Adipose tissue (tissue), 3 donors: ENCODE results near the gene SCAP. TPM values are rescaled to one million over a fixed set of nuclear protein-coding genes. Genes with fewer than 3 reads are reported as not detected.
"Not testable (repeated sequence)": the region's sequence is repeated elsewhere in the genome, so short reads cannot be mapped to it uniquely, and the experiment has no call there.

Experiments
- H3K27ac ChIP-seq: one replicate; pipeline ENCODE4 v1.5.1; 2013; ENCODE audit warnings: low read depth, low read length
- WGBS, 3 donors: extraction: QIAGEN DNeasy Blood & Tissue Kit; methylation state at CpG; one replicate each; pipeline ENCODE4 v1.1.7; 2013; 5-methylcytosine and 5-hydroxymethylcytosine counted together
- polyA plus RNA-seq, 3 donors: library from polyadenylated mRNA; stranded (reverse); fragments of 200-250 nt; gene quantifications; one replicate each; pipeline ENCODE4 v1.2.3, GENCODE V29; 2013
- donor health status: healthy with polysubstance abuse.
- donor health status: Bipolar disorder and iron deficiency.
- donor health status: healthy.

The SCAP gene
- polyA plus RNA-seq, 3 donors, result 26.4 to 46.5 (median 29.1) TPM

DNA sequence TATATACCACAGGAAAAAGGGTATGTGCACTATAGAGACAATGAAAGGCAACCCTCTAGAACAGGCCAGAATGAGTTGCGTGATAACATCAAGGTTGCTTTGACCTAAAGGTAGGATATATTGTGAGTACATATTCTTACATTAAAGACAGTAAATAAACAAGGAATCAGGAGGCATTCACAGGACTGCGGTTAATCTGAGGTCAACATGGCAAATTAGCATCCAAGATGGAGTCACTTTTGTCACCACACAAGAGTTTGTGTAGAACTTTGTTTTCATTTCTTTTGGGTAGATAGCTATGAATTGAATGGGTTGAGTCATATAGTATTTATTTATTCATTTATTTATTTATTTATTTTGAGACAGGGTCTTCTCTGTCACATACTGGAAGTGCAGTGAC, 11.5 kb upstream of the SCAP start:
- 97 to 99% (median 97%) methylated on average over 2 of the region's 2 CpGs for WGBS, 3 donors
- H3K27ac ChIP-seq, result no peak overlapping the region

DNA sequence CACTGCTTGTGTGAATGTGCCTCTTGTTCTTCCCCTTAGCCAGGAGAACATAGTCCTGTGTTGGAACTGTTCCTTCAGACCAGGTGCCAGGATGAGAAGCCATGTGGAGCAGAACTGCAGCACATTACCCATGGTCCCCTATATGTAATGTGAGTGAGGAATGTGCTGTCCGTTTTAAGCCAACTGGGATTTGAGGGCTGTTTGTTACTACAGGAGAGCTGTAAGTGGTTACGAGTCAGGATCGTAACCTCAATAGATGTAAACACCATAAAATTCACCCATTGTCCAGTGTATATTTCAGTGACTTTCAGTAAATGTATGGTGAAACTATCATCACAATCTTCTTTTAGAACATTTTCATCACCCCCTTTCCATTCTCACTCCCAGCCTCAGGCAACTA, 10.1 kb upstream of the SCAP start:
- H3K27ac ChIP-seq, result no peak overlapping the region
- 86 to 92% (median 89%) methylated on average over 3 of the region's 3 CpGs for WGBS, 3 donors

DNA sequence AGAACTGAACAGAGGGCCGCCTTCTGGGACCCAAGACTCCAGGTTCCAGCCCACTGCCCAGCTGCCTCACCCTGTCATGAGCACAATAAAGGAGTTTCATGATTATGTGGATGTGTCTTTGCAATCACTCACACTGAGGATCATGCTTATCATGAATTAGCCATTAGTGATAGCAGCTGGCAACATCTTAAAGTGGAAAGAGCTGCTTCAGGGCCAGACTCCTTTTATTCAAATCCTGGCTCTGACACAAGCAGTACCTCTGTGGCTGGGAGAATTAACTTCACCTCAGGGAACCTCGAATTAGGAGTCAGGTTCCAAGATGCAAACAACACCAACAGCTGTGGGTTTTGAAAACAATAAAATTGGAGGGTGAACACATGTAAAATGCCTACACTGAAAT, 6.6 kb upstream of the SCAP start:
- 25 to 66% (median 63%) methylated on average over 2 of the region's 2 CpGs for WGBS, 3 donors
- H3K27ac ChIP-seq, result no peak overlapping the region

DNA sequence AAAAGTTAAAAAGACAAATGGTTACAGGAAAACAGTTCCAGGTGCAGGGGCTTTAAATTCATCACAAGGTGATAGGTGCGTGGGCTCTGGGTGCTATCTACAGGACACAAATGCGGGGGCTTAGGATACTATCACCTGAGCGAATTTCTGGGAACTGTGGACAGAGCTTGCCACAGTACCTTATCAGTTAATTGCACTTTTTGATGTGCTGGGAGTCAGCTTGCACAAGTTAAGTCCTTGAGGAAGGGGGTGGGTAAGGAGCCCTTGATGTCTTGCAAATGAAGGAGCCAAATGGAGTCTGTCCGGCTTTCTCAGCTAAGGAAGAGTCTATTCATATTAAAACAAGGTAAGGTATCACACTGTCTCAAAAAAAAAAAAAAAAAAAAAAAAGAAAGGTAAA, 6.0 kb upstream of the SCAP start:
- 45 to 77% (median 73%) methylated on average over 4 of the region's 4 CpGs for WGBS, 3 donors

DNA sequence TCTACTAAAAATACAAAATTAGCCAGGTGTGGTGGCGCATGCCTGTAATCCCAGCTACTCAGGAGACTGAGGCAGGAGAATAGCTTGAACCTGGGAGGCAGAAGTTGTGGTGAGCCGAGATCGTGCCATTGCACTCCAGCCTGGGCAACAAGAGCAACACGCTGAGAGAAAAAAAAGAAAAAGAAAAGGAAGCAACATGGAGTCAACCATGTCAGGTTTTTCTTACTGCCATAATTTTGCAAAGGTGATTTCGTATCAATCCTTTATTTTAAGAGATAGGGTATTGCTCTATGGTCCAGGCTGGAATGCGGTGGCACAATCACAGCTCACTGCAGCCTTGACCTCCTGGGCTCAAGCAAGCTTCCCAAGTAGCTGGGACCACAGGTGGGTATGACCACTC, 4.5 kb upstream of the SCAP start:
- H3K27ac ChIP-seq, result not testable (repeated sequence)
- WGBS, 3 donors, result 93 to 95% (median 93%) methylated on average over 6 of the region's 6 CpGs

More for the DNA sequence above, 6.0 kb upstream of the SCAP start:
- H3K27ac ChIP-seq, result not testable (repeated sequence)

DNA sequence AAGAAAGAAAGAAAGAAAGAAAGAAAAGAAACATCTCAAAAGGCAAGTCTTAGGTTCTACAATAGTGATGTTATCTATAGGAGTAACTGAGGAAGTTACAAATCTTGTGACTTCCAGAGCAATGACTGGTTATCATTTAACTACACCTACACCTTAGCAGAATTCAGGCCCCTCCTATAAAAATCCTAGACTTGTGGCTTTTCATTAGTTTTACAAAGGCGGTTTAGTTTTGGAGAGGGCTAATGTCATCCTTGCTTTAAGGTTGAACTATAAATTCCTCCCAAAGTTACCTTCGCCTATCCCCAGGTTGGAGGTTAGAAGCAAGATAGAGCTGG, 4.1 kb upstream of the SCAP start:
- 90 to 97% (median 96%) methylated on average over 2 of the region's 2 CpGs for WGBS, 3 donors

DNA sequence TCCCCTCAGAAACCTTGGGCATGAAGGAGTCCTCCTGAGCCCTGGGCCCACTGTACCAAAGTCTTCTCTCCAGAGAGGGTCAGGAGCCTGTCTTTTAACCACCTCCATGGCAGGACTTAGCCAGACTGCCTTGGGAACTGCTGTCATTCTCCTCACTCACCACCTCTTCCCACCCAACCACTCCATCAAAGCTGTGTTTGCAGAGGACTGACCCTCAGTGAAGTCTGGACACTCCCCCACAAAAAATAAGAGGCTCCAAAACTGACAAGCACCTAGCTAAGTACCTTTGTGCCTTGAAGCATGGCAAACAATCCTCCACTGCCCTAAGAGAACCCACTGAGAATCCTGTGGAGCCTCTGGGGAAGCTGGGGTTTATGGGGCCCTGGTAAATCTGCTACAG, 2.3 kb upstream of the SCAP start:
- H3K27ac ChIP-seq, result no peak overlapping the region

More for the DNA sequence above, 4.1 kb upstream of the SCAP start:
- H3K27ac ChIP-seq, result no peak overlapping the region

DNA sequence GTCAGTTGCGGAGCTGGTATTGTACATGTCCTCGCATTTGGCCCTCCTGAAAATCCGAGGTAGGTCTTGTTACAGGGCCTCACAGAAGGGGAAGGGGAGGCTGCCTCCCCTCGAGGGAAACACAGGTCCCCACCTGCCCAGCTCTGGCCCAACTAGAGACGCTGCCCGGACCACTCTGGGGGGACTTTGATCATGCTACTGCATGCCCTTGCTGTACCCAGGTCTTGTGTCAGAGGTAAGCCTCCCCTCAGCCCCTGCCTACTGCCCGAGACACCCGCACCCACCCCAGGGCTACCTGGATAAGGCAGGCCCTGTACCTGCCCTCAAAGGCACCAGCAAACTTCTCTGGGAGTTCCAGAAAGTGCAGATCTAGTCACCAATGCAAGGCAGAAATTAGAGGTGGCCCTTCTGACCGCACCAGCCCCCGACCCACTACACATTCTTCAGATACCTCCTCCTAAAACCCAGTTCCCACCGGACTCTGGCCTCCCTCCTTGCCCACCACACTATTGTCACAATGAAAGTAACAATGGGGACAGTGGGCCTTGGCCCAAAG, 981 bp upstream of the SCAP start:
- no peak overlapping the region for H3K27ac ChIP-seq
- WGBS, 3 donors, result 83 to 93% (median 89%) methylated on average over 11 of the region's 11 CpGs

DNA sequence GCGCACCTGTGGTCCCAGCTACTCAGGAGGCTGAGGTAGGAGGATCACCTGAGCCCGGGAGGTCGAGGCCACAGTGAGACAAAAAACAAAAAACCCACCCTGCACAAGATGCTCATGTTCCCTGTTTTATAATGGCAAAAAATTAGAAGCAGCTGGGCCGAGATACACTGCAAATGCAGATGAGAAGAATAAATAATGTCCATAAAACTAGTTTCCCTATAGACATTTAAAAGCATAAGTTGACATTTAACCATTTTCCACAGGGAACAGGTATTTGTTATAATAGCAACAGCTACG, 537 bp upstream of the SCAP start:
- no peak overlapping the region for H3K27ac ChIP-seq
- 46 to 70% (median 57%) methylated on average over 5 of the region's 5 CpGs for WGBS, 3 donors

DNA sequence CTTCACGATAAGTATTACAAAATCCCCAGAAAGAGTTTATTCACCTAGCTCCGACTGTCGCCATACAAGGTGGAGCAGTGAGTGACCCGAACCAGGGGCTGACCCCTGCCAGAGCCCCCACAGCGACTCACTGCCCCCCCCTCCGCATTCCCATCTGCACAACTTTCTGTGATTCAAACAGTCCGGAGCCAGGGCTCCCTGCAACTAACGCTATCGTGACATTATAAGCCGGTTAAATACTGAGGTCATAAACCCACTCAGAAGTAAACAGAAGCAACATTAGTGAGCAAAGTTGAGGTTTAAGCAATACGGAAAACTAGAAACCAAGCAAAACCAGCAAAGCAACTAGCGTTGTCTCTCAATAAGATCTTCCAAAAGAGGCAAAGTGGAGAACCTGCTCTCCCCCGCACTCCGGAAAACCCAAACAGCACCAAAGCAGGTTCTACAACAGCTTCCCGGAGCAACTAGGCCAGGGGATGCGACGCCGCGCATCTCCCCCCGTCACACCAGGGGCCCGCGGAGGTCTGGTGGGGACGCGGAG, 642 bp downstream of the SCAP start:
- H3K27ac ChIP-seq, result no peak overlapping the region
- 1% methylated on average over 24 of the region's 24 CpGs for WGBS, 3 donors

DNA sequence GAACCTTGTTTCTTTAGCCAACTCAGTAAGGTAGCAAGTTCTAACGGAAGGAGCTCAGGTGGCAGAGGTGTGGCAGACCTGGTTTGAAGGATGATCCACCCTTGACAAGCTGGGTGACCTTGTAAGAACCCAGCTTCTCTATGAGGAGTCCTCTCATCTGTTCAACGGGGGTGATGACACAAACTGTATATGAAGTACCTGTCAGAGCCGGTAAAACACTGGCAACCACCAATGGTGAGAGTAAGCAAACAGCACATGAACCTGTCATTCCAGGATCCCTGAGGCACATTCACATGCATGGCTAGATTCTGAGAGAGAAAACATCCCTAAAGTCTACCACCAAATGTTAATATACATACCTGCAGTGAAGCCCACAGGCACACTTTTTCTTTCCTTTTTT, 2.4 kb downstream of the SCAP start:
- WGBS, 3 donors, result 30 to 79% (median 70%) methylated on average over 3 of the region's 3 CpGs
- no peak overlapping the region for H3K27ac ChIP-seq

DNA sequence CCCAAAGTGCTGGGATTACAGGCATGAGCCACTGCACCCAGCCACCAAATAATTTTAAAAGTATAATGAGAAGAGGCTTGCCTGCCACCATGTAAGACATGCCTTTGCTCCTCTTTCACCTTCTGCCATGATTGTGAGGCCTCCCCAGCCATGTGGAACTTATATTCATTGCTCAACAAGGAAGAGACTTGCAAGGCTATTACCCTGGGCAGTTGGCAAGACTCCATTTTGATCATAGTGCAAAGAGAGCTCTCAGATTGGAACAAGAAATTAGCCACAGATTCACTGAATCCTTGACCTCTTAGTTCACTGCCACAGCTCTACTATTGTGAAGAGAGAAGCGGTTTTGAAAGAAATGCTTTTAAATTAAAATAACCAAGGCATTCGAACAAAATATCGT, 6.1 kb downstream of the SCAP start:
- WGBS, 3 donors, result 66 to 94% (median 88%) methylated on average over 3 of the region's 3 CpGs
- no peak overlapping the region for H3K27ac ChIP-seq

DNA sequence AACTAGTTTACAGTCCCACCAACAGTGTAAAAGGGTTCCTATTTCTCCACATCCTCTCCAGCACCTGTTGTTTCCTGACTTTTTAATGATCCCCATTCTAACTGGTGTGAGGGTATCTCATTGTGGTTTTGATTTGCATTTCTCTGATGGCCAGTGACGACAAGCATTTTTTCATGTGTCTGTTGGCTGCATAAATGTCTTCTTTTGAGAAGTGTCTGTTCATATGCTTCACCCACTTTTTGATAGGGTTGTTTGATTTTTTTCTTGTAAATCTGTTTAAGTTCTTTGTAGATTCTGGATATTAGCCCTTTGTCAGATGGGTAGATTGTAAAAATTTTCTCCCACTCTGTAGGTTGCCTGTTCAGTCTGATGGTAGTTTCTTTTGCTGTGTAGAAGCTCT, 7.4 kb downstream of the SCAP start:
- 78 to 100% (median 80%) methylated on average over 1 of the region's 1 CpG for WGBS, 3 donors
- not testable (repeated sequence) for H3K27ac ChIP-seq

DNA sequence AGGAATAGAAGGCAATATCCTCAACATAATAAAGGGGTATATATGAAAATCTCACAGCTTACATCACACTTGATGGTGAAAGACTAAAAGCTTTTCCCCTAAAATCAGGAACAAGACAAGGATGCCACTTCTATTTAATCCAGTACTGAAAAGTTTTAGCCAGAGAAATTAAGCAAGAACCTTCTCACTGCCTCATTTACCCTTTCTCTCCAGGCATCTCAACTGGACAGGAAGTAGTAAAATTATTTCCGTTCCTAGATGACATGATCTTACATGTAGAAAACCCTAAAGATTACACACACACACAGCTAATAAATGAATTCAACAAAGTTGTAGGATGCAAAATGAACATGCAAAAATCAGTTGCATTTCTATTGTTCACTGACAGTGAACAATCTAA, 11.2 kb downstream of the SCAP start:
- WGBS, 3 donors, result 37 to 88% (median 42%) methylated on average over 1 of the region's 1 CpG
- H3K27ac ChIP-seq, result no peak overlapping the region

DNA sequence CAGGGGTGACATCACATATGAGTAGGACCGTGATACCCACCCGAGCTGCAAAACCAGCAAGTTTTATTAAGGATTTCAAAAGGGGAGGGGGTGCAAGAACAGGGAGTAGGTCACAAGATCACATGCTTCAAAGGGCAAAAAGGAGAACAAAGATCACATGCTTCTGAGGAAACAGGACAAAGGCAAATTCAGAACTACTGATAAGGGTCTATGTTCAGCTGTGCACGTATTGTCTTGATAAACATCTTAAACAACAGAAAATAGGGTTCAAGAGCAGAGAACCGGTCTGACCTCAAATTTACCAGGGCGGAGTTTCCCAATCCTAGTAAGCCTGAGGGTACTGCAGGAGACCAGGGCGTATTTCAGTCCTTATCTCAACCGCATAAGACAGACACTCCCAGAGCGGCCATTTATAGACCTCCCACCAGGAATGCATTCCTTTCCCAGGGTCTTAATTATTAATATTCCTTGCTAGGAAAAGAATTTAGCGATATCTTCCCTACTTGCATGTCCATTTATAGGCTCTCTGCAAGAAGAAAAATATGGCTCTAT, 16.1 kb downstream of the SCAP start:
- 85 to 92% (median 87%) methylated on average over 9 of the region's 9 CpGs for WGBS, 3 donors
- H3K27ac ChIP-seq, result not testable (repeated sequence)

DNA sequence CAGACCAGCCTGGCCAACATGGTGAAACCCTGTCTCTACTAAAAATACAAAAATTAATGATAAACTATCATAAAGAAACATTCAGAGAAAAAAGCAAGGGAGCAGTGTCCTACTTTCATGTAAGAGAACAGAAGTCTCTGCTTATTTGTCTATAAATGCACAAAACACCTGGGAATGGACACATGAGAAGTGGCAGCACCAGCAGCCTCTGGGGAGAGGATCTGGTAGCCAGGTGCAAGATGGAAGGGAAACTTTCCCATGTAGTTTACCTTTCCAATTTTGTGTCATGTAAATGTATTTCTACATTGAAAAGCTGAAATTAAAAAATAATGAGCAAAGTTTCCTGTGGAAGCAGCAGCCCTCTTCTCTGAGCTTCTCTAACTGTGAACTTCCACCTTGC, 18.8 kb downstream of the SCAP start:
- no peak overlapping the region for H3K27ac ChIP-seq

DNA sequence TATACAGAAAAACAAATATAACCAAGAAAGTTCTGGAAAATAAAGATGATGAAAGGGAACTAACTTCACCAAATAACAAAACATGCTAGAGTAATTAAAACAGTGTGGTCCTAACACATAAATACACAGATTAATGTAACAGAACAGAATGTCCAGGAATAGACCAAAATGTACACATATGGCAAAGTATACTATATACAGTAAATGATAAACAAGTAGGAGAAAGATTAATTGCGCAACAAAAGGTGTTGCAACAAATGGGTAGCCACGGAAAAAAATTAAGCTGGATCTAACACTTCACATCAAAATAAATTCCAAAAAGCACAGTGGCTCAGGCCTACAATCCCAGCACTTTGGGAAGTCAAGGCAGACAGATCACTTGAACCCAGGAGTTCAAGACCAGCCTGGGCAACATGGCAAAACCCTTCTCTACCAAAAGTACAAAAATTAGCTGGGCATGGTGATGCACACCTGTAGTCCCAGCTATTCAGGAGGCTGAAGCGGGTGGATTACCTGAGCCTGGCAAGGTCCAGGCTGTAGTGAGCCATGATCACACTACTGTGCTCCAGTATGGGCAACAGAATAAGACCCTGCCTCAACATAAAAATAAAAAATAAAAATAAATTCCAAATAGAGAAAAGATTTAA, 19.8 kb downstream of the SCAP start:
- H3K27ac ChIP-seq, result no peak overlapping the region
- 69 to 74% (median 72%) methylated on average over 3 of the region's 3 CpGs for WGBS, 3 donors

DNA sequence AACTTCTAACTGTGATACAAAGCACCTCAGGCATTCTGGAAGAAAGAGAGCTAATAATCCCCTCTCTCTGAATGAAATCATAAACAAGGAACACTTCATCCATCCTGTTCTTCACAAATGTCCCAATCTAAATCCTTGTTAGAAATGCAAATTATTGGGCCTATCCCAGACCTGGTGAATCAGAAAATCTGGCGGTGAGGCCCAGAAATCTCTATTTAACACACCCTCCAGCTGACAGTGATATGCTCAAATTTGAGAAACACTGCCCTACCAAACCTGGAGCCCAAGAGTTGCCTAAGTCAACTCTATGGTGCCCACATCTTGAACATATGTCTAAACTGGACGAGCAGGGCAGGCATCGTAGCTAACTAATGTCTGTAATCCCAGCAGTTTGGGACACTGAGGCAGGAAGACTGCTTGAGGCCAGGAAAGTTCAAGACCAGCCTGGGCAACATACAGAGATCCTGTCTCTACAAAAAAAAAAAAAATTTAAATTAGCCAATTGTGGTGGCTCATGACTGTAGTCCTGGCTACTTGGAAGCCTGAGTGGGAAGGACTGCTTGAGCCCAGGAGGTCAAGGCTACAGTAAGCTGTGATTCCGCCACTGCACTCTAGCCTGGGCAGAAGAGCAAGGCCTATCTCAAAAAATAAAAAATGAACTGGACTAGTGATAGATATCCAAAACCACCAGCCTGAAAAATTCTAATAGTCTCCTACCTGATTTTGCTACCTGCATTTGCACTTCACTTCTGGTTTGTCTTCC, 23.1 kb downstream of the SCAP start:
- 93 to 97% (median 95%) methylated on average over 4 of the region's 4 CpGs for WGBS, 3 donors
- no peak overlapping the region for H3K27ac ChIP-seq

DNA sequence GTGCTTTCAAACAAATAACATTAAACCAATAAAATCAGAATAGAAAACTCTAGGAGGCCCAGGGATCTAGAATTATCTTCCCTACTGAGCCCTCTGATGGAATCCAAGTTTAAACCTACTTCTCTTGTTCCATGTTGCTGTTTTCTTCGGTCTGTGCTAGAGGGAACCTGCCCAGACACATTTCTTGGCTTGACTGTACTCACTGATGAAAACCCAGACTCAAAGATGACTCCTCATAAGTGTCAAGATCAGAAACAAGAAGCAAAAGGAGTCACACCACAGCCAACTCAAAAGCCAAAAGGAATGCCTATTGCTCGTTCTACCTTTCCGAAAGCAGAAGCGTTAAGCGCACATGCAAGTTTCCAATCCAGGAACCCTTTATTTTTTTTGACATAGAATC, 31.6 kb downstream of the SCAP start:
- no peak overlapping the region for H3K27ac ChIP-seq
- WGBS, 3 donors, result 88 to 91% (median 90%) methylated on average over 5 of the region's 5 CpGs

DNA sequence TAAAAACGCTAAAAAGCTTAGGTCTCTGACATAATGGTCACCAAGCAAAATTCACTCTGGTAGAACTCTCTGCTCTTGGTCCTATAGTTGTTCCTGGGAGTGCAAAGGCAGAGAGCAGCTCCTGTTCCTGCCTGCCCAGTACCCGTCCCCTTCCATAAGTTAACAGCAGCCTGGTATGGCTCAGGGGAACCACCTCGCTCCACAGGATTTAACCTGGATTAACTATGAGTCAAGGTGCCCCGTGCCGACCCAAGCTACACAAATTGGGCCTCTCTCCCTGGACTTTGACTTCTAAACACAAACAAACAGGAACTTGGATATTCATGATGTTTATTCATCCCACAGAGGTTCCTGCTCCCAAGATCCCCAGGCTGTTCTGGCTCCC, 32.1 kb downstream of the SCAP start:
- H3K27ac ChIP-seq, result no peak overlapping the region
- WGBS, 3 donors, result 29 to 70% (median 65%) methylated on average over 5 of the region's 5 CpGs
